Upper lobe of left lung (tissue), 4 donors: Measurements from ENCODE around the gene GTF3C5.

Experiments used
- POLR2A ChIP-seq, 4 donors: fragments of 450-650 bp; IDR thresholded peaks; one replicate each; pipeline ENCODE4 v1.5.1; 2016 to 2017; ENCODE audit warnings: antibody characterized with exemption in 4 of 4, mild to moderate bottlenecking in 2 of 4
- TF ChIP-seq, protein P1 (sequence below), 6 experiments: fragments of 450-650 bp in 4 of 6; fragments of 200-600 bp in 2 of 6; sonication (generic) in 2 of 6; IDR thresholded peaks; one replicate each; pipeline ENCODE4 v1.5.1; 2016 to 2019; ENCODE audit warnings: antibody characterized with exemption in 6 of 6

DNA sequence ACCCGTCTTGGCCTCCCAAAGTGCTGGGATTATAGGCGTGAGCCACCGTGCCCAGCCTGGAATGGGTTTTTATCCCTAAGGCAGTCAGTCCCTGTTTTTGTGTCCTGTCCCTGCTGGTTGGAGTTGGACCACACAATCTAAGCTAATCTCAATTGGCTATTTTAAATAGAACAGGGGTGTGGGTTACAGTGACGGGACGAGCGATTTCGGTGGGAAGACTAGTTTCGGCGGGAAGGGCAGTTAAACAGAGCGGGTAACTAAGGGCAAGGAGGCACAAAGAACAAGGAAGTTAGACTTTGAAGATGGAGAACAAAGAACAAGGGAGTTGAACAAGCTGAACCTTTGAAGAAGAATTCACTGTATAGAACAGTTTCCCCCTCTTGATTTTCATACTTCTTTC is 1.4 kb downstream of the GTF3C5 start:
- TF ChIP-seq, protein P1, sequence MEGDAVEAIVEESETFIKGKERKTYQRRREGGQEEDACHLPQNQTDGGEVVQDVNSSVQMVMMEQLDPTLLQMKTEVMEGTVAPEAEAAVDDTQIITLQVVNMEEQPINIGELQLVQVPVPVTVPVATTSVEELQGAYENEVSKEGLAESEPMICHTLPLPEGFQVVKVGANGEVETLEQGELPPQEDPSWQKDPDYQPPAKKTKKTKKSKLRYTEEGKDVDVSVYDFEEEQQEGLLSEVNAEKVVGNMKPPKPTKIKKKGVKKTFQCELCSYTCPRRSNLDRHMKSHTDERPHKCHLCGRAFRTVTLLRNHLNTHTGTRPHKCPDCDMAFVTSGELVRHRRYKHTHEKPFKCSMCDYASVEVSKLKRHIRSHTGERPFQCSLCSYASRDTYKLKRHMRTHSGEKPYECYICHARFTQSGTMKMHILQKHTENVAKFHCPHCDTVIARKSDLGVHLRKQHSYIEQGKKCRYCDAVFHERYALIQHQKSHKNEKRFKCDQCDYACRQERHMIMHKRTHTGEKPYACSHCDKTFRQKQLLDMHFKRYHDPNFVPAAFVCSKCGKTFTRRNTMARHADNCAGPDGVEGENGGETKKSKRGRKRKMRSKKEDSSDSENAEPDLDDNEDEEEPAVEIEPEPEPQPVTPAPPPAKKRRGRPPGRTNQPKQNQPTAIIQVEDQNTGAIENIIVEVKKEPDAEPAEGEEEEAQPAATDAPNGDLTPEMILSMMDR (IDR thresholded peaks at IDR 0.05), result no peak
- no peak for TF ChIP-seq POLR2A (IDR thresholded peaks at IDR 0.05)
